HG02973 (cell line): Measurements from ENCODE around the gene BANP.

Experiments used
- ATAC-seq: cut with Tn5 transposase; IDR thresholded peaks from one replicate; pipeline ENCODE4 v1.9.1; 2021; ENCODE audit warnings: moderate library complexity; ENCODE audit not compliant: unreplicated experiment

The BANP gene

GRCh38 chr16:87948735-87949070 is 2.5 kb upstream of the BANP start:
- no peak for ATAC-seq

- no peak for ATAC-seq
Observed at GRCh38 chr16:87949071-87949744, 2.0 kb upstream of the BANP start.

DNA sequence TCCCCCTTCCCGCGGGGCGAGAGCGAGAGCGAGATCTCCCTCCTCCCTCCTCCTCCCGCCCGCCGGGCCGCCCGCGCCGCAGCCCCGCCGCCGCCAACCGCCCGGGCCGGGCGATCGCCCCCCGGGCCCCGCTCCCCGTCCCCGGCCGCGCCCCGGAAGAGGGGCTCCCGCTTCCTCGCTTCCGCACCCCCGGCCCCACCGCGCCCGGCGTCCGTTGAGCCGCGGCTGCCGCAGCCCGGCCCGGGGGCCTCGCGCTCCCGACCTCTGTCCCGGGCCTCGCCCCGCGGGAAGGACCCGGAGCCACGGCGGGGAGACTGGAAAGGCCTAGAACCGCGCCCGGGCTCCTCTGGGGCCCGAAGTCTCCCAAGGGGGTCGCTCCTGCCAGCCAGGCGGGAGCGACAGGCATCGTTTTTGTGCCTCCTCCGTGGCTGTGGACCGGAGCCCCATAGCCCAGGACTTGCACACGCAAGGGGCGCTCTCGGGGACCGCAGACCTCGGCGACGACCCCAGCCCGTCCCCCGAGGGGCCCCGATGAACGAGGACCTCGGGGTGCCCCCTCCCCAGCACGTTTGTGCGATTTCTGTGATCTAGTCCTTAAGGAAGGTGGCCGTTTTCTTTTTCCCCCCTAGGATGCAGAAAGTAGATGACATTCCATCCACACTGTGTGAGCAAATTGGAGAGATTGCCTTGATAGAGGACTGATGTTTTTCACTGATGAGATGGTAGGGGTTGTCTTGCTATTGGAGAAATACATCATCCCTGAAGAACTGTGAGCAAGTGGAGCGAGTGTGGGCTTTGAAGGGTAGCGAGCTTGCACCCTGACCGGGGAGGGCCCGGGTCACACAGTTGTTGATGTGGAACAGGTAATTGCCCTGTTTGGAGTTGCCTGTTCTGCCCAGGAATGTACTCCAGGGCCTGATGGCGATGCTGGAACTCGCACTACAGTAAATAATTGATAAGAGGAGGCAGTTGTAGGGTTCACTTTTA is 611 bp downstream of the BANP start:
- ATAC-seq: peak; percentile 3

DNA sequence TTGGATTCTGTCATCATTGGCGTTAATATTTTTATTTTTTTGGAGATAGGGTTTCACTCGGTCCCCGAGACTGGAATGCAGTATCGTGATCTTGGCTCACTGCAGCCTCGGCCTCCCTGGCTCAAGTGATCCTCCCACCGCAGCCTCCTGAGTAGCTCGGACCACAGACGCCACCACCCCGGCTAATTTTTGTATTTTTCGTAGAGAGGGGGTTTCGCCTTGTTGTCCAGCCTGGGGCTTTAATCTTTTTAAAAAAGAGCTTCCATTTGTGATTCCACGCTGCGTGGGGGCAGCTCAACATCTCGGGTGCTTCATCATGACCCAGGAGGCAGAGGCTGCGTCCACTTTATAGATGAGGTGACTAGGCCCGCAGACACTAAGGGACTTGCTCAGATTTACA is 1.5 kb downstream of the BANP start:
- ATAC-seq: no peak

DNA sequence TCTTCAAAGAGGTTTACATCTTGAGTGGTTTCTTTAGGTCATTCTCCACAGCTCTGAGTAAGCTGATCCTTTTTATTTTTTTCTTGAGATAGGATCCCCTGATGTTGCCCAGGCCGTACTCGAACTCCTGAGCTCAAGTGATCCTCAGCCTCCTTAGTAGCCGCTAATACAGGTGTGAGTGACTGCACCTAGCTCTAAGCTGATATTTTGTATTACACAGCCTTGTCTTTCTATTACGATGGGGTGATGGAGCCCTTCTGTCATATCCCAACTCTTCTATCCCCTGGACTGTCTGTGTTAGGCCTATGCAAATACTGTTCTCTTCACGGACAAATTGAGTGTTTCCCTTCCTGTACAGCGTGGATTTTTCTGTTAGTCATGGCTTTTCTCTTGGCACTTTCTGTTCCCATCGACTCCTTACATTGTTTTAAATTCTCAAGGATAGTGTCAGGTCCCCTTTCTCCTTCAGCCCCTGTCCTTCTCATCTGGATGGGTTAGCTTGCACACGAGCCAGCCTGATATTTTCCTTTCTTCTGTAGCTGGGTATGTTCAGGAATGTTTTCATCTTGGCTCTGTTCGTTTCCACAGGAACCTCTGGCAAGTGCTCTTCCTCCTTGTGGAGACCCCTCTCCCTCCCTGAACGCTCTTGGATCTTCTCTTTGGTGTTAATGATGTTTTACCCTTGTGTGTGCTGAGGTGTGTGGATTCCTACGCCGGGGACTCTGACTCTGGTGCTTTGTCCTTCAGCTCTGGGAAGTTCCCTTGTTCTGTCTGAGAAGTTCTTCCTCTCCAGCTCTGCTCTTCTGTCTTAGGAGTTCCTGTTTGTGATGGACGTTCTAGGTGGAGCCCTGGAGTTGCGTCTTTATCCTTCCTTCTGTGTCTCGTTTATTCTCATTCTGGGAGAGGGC is 2.3 kb downstream of the BANP start:
- ATAC-seq: no peak

DNA sequence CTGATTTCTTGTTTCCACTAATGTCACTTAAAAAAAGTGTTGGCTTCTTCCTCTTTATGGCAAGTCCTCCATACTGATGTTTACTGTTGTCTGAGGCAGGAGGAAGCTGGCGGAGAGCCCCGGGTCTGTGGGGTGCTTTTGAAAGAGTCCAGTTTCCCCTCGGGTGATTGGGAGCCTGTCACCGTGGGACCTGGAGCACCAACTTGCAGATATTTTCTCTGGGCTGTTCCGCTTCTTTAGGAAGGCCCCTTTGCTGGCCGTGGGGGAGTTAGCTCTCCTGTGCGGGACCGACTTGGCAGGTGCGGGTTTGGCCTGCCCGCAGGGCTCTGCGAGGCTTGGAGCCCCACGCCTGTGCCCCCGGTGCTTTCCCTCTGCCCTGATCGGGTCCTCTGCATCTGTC is 3.1 kb downstream of the BANP start:
- no peak for ATAC-seq

- no peak for ATAC-seq
Observed at GRCh38 chr16:87954826-87955225, 3.6 kb downstream of the BANP start.

GRCh38 chr16:87955302-87956097 is 4.3 kb downstream of the BANP start:
- no peak for ATAC-seq

DNA sequence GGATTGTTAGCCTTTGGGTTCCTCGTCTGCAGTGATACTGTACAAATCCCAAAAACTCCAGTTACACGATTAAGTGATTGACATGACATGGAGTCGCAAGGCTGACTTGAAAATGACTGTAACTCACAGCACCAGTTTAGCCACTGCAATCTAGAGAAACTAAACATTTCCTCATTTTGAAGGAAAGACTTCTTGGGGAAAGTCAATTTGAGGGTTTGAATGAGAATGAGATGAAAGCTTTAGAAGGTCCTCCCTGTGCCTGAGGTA is 4.8 kb downstream of the BANP start:
- ATAC-seq: no peak

- ATAC-seq: no peak
Observed at GRCh38 chr16:87956365-87957231, 5.4 kb downstream of the BANP start.

- no peak for ATAC-seq
Observed at GRCh38 chr16:87957296-87958094, 6.3 kb downstream of the BANP start.

GRCh38 chr16:87958632-87959031 is 7.4 kb downstream of the BANP start:
- no peak for ATAC-seq

GRCh38 chr16:87959391-87959990 is 8.3 kb downstream of the BANP start:
- ATAC-seq: no peak

DNA sequence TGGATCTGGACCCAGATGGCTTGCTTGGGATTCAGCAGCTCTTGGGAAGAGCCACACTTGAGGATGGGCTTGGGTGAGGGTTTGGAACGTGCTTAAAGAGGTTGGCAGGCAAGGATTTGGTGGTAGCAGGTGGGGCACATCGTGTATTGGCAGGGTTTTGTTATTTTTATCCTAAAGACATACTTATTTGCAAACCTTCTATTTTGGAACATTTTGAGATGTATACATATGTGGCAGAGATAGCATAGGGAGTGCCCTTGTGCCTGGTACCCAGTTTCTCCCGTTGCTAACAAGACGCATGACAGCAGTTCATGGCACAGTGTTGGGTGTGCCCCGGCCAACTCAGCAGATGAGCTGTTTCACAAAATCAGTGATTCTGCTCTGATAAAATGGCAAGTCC is 9.1 kb downstream of the BANP start:
- no peak for ATAC-seq

DNA sequence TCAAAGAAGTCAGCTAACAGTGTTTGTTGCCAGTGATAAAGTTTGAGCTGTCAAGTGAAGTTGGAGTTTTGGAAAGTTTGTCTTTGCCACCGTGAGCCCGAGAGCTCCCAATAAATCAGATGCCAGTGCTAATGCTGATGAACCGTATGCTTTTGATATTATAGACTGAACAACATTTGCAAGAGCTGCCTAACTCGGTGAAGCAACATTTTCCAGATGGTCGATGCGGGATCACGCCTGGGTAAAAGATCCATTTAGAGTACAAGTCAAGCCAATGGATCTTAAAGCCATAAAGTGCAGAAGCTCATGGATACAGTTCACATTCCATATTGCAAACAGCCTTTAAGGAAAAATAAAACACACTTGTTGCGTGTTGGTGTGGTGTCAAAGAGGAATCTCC is 9.6 kb downstream of the BANP start:
- ATAC-seq: no peak

DNA sequence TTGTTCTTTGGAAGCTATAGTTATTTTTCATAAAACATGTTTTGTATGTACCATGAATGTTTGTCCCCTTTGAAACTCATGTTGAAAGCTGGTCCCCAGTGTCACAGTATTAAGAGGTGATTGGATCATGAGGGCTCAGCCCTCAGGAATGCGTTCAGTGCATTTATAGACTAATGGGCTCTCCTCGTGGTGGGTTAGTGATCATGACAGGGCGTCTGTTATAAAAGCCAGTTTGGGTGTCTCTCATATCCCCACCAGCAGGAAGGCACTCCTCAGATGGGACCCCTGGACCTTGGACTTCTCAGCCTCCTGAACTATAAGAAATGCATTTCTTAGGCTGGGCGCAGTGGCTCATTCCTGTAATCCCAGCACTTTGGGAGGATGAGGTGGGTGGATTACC is 10.4 kb downstream of the BANP start:
- ATAC-seq: no peak

DNA sequence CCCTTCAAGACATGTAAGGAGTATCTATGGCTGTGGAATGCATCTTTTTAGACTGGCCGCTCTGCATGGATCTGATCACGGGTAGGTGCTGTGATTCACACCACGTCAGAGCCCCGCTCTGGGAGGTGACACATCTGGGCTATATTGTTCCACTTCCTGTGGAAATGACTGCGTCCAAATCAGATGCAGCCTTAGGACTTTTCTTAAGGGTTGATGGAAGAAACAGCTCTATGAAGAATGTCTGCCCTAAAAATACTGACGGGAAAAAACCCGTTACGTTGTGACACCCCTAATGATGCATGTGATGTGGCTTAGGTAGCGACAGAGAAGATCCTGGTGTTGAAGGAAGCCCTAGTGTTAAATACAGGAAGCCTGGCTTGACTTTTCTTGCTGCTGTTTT is 12.2 kb downstream of the BANP start:
- no peak for ATAC-seq

DNA sequence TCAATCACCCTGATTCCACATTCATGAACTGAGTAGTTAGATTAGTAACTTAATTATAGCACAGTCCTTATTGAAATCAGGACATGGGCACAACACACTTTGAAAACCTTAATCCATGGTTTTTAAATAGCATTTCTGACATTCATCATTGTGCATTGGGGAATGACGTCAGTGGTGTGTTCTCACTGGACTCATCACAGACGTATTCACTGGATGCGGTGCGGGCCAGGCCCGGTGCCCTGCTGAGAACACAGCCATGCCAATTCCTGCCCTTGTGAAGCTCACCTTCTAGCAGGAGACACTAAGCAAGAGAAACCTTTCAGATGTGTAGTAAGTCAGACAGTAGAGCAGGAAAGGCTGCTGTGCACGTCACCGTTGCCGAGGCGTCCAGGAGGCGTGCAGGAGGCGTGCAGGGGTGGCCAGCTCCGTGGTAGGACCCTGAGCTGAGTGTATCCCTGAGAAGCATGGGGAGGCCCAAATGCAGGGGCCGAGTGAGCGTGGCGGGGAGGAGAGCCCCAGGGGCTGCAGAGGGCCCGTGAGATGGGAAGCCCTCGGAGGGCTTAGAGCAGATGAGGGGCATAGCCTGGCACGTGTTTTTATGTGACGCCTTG is 12.9 kb downstream of the BANP start:
- ATAC-seq: no peak
